ENCODE data around the gene ROBO1.

DNA sequence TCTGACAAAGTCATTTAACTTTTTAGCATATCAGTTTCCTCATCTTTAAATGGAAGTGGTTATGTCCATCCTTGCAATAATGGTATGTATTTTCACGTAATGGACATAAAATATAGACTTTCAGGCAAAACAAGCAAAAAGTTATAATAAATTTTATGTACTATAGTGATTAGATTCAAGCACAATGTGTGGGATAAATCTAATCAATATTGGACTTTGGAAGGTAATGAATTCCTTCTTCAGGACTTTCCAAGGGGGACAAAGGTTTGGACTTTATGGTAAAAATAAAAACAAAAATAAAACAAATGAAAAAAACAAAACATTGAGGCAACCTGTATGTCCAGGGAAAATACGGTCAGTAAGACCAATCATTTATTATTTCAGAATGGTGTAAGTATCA, 357.7 kb downstream of the ROBO1 start:
- TF ChIP-seq CTCF (IDR thresholded peaks at IDR 0.05) (no peak), POLR2A (IDR thresholded peaks at IDR 0.05) (no peak)

Data from right lobe of liver (tissue), 4 donors.